GM12875 (cell line): Measurements from ENCODE around the gene UBE4A.

Experiments
- H3K4me3 ChIP-seq: one replicate; pipeline ENCODE4 v1.5.1; 2011; ENCODE audit warnings: low read depth, low read length, control low read depth
- TF ChIP-seq, protein P1 (sequence below): IDR thresholded peaks from 2 replicates; pipeline ENCODE4 v1.5.1; 2011; ENCODE audit warnings: low read depth, mild to moderate bottlenecking, control low read depth, inconsistent platforms, low read length, moderate library complexity, borderline replicate concordance; ENCODE audit not compliant: insufficient read depth

Gene UBE4A

DNA sequence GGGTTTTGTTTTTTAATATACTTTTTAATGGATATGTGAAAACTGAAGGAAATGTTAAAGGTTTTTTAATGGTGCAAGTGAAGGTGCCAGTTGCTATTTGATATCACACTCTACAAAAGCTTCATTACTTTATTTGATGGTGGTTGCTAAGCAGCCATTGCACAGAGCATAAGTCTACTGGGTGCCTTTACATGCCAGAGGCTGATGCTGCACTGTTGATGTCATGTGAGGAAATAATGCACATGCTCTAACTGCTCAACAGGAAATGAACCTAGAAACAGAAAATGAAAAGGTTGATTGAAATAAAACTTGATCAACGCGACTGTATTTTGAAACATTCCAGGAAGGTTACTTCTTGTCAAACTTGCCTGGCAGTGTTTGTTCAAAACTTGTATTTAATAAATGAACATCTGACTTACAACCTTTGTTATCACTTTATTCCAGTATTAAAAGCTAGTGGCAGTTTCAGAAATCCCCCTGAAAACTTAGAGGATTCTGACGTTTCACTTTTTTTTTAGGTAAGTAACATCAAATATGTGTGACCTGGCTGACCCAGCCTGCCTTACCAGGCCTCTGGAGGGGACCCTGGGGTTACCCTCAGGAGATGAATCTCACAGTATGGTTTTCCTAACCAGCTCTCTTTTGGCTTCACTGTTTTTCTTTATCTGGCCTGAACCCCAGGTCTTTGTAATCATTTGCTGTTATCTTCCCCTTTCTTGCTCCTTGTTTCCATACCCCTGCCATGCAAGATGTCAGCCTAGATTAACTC is 39.6 kb downstream of the UBE4A start:
- TF ChIP-seq, protein P1, sequence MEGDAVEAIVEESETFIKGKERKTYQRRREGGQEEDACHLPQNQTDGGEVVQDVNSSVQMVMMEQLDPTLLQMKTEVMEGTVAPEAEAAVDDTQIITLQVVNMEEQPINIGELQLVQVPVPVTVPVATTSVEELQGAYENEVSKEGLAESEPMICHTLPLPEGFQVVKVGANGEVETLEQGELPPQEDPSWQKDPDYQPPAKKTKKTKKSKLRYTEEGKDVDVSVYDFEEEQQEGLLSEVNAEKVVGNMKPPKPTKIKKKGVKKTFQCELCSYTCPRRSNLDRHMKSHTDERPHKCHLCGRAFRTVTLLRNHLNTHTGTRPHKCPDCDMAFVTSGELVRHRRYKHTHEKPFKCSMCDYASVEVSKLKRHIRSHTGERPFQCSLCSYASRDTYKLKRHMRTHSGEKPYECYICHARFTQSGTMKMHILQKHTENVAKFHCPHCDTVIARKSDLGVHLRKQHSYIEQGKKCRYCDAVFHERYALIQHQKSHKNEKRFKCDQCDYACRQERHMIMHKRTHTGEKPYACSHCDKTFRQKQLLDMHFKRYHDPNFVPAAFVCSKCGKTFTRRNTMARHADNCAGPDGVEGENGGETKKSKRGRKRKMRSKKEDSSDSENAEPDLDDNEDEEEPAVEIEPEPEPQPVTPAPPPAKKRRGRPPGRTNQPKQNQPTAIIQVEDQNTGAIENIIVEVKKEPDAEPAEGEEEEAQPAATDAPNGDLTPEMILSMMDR = no peak
- H3K4me3 ChIP-seq = no peak overlapping the region

DNA sequence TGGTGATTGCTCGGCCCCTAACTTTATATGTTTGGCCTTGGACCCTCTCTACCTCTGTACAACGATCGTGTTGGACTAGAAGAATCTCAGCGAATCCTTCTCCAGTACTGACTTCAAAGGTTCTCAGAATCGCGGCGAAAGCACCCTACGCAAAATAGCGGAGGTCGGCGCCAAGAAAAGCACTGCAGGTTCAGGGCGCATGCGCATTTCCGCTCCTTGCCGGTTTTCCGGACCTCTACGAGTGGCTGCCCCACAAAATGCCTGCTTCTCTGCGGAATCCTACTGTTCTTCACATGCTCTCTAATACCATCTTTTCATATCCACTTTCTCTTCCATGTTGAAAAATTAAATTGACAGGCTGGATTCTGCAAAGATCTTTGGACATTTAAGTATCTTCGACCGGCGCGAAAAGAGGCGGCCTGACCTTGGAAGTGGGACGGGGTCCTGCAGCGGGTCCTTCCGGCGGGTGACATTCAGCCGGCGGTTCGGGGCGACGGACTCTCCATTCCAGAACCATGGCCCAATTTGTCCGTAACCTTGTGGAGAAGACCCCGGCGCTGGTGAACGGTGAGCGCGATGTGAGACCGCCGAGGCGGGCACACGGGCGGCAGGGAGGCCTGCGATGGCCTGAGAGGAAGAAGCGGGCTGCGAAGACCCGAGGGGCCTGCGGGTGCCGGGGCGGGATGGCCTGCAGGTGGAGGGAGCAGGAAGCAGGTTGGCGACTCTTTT is 41.9 kb downstream of the UBE4A start, which contains the start of gene ATP5MG:
Gene ATP5MG, plus strand, starts transcription at position 456 of the 729 bp plus-strand sequence. Its CDS starts 60 bp downstream, at position 516.
- TF ChIP-seq, protein P1 = no peak

DNA sequence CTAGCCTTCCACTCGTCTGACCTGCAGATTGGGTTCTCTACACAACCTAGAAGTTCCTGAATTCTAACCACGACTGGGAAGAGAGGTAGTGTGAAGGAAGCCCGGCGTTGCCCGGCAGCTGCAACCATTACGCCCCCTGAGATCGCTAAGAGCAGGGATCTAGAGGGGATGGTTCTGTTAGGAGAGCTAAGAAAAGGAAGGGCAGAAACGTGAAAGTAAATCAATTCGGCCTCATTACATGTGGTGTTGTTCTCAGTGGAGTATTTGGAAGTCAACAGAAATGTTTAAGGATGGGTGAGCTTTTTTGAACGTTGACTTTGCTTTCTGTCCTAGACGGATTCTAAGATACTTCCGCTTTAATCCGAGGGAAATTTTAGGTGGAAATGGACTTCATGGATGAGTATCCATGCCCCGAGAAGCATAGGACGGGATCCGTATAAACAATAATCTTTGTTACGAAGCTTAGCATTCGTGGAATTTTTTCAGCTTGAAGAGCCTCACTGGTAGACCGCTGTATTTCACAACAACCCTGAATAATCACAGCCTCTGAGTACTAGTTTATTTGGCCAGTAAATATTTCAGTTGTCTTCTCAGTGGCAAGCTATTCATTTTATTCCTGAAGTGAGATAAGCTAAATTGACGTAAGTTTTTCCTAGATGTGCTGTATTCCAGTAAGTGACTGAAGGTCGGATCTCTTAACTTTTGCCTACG is 42.6 kb downstream of the UBE4A start:
- H3K4me3 ChIP-seq = peak overlapping the region; percentile 84
- TF ChIP-seq, protein P1 = no peak

More for the DNA sequence above, 41.9 kb downstream of the UBE4A start, which contains the start of gene ATP5MG:
- peak within 1 kb of the TSS; percentile 84 for H3K4me3 ChIP-seq

DNA sequence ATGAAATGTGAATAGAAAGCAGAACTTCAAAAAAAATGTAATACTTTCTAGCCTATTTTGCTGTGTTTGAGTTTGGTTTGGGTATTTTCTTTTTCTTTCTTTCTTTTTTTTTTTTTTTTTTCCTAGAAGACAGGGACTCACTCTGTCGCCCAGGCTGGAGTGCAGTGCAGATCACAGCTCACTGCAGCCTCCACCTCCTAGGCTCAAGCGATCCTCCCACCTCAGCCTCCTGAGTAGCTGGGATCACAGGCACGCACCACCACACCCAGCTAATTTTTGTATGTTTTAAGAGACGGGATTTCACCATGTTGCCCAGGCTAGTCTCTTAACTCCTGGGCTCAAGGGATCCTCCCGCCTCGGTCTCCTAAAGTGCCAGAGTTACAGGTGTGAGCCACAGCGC is 43.2 kb downstream of the UBE4A start:
- peak overlapping the region; percentile 84 for H3K4me3 ChIP-seq

DNA sequence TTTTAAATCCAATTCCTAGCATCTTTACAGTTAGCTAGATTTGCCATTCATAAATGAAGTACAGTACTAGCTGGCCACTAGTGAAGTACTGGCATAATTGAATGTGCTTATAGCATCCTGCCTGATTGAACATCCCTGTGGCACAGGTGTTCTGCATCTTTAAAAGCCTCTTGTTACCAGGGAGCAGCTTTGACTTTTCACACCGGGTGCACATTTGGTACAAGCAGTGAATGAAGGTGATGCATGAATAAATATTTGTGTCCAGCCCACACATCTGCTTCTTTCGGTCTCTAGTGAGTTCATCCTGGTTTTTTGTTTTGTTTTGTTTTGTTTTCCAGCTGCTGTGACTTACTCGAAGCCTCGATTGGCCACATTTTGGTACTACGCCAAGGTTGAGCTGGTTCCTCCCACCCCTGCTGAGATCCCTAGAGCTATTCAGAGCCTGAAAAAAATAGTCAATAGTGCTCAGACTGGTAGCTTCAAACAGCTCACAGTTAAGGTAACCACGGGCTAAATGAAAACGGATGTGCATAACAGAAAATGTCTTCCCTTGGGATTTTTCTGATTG is 47.3 kb downstream of the UBE4A start:
- TF ChIP-seq, protein P1 = no peak
- H3K4me3 ChIP-seq = no peak overlapping the region

DNA sequence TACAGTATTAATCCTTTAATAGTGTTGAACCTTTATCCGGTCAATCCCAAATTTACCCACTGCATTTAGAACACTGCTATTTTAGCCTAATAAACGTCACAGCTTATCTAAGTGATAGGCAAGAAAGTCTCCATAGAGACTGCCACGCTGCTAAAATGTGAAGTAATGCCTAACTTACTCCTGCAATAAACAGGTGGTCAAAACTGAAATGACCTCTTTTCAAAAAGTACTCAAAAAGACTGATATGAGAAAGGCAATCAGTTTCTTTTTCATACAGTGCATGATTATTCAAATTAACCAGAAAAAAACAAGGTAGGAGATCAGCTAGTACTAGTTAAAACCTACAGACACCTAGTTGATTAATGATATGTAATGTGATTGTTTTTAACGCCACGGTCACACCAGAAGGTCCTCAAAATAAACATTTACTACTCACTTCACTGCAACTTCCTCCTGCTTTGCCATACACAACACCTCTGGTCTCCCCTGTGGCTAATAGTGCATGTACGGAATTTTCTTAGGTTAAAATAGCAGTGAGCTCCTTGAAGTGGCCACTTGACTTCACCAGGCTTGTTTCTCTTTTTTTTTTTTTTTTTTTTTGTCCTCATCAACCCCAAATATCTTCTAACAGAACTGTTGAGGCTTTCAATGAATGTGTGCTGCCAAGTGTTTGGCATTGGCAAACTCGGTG is 50.8 kb downstream of the UBE4A start:
- TF ChIP-seq, protein P1 = no peak
- H3K4me3 ChIP-seq = no peak overlapping the region
